Measurements from ENCODE around the gene FTCD.

GRCh38 chr21:46115441-46116188, 39.8 kb downstream of the FTCD start:
- TF ChIP-seq CTCF (IDR thresholded peaks at IDR 0.05): no peak
- no peak for TF ChIP-seq POLR2AphosphoS5 (IDR thresholded peaks at IDR 0.05)
- no peak for TF ChIP-seq POLR2A (IDR thresholded peaks at IDR 0.05)
